Measurements from ENCODE around the gene KCNMA1.

KCNMA1 gene

DNA sequence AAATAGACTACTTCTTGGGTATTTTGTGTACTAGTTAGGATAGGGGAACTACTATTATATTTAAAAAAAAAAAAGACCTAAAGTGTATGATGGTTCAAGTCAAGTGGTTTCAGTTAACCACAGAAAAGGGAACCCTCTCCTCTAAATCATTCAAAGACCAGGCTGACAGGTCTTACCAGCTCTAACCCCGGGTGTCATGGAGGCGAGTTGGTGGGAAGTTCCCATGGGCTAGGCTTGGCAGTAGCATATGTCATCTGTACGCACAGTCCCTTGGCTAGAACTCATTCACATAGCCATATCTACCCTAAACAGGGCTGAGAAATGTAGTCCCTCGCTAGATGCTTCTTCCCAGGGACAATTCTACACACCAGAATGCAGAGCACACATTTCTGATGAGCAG, 37.7 kb upstream of the KCNMA1 start:
- Histone ChIP-seq H3K9ac (ENCODE audit: low read length) (no peak overlapping the region), H3K27ac (ENCODE audit: low read length) (no peak overlapping the region), H3K36me3 (ENCODE audit: control insufficient read depth, low read depth, low read length) (no peaks in the 10 kb centered on the region)

DNA sequence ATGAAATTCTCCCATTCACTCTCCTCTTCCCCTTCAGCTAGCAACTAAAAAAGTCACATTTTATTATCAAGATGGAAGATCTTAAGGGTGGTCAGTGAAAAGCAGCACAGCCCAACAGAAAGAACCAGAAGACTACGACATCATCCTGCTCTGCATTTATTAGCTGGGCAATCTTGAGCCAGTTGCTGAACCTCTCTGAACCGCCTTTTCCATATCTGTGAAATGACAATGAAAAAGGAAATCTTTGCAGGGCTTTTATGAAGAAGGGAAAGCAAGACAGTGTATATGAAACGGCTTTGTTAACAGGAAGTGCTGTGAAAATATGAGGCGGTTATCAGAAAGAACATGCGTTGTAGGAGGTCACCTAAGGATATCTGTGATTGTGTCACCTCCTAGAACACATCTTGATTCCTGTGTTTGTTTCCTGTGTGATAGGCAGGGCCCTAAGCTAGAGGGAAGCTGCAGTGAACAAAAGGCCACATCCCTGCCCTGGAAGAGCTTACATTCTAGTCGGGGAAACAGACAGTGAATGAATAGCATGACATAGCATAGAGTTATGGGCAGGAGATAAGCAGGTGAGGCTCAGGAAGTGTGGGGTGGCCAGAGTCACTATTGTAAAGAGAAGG, 36.0 kb upstream of the KCNMA1 start:
- Histone ChIP-seq H3K4me3 (ENCODE audit: low read length) (no peak overlapping the region), H3K27me3 (ENCODE audit: control insufficient read depth, insufficient read depth, low read length) (no peaks in the 10 kb centered on the region), H3K4me1 (ENCODE audit: control insufficient read depth, low read depth, low read length) (no peaks in the 10 kb centered on the region), H3K27ac (ENCODE audit: low read length) (no peak overlapping the region), H3K9ac (ENCODE audit: low read length) (no peak overlapping the region), H3K36me3 (ENCODE audit: control insufficient read depth, low read depth, low read length) (no peaks in the 10 kb centered on the region), H3K9me3 (ENCODE audit: control insufficient read depth, low read depth, low read length) (no peaks in the 10 kb centered on the region)

More for the DNA sequence above, 37.7 kb upstream of the KCNMA1 start:
- H3K4me3 ChIP-seq (ENCODE audit: low read length) = no peak overlapping the region
- no peaks in the 10 kb centered on the region for H3K27me3 ChIP-seq (ENCODE audit: control insufficient read depth, insufficient read depth, low read length)
- H3K9me3 ChIP-seq (ENCODE audit: control insufficient read depth, low read depth, low read length) = no peaks in the 10 kb centered on the region
- no peaks in the 10 kb centered on the region for H3K4me1 ChIP-seq (ENCODE audit: control insufficient read depth, low read depth, low read length)

DNA sequence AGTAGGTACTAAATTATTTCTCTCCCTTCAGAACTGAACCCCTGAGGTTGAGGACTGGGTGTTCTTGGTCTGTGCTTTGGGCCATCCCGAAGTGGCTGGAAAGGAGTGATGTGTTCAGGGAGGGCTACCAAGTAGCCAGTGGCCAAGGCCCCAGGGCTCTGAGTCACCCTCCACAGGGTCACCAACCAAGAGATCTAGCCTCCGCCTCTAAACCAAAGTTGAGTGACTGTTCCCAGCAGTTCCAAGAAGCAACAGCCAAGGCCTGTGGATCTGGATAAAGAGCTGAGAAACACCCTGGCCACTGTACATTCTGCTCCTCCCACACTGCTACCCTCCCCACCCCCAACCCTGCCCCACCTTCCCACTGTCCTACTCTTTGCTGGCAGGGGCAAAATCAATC, 35.5 kb upstream of the KCNMA1 start:
- Histone ChIP-seq H3K36me3 (ENCODE audit: control insufficient read depth, low read depth, low read length) (no peaks in the 10 kb centered on the region), H3K27ac (ENCODE audit: low read length) (no peak overlapping the region), H3K27me3 (ENCODE audit: control insufficient read depth, insufficient read depth, low read length) (no peaks in the 10 kb centered on the region), H3K4me3 (ENCODE audit: low read length) (no peak overlapping the region), H3K9me3 (ENCODE audit: control insufficient read depth, low read depth, low read length) (no peaks in the 10 kb centered on the region), H3K9ac (ENCODE audit: low read length) (no peak overlapping the region), H3K4me1 (ENCODE audit: control insufficient read depth, low read depth, low read length) (no peaks in the 10 kb centered on the region)

DNA sequence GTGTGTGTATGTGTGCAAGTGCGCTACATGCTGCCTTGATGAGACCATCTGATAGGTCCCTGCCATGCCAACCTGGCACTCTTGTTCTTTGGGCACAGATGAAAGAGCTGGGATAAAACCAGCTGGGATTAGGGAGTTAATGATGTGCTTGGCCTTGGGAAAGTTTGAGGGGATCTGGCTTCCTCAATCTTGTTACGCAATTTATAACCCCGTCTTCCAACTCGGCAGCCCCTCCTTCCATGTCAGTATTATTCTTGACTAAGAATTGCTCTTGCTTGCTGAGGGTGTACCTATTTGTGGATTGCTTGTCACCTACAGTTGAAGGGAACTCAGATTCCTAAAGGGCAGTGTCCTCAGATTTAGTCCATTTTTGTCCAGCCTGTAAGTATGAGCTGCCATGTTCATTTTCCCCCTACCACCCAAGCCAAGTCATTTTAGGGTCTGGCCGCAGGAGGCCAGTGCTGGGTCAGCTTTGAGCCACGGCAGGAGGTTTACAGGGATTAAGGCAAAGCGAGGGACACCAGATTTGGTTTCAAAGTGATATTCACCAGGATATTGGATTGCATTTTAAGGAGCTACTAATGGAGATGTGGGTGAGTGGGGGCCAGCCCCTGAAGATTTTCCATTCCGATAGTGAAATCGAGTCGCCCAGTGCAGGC, 34.1 kb upstream of the KCNMA1 start:
- Histone ChIP-seq H3K4me1 (ENCODE audit: control insufficient read depth, low read depth, low read length) (no peaks in the 10 kb centered on the region), H3K27me3 (ENCODE audit: control insufficient read depth, insufficient read depth, low read length) (no peaks in the 10 kb centered on the region), H3K9me3 (ENCODE audit: control insufficient read depth, low read depth, low read length) (no peaks in the 10 kb centered on the region), H3K9ac (ENCODE audit: low read length) (no peak overlapping the region), H3K4me3 (ENCODE audit: low read length) (no peak overlapping the region), H3K36me3 (ENCODE audit: control insufficient read depth, low read depth, low read length) (no peaks in the 10 kb centered on the region), H3K27ac (ENCODE audit: low read length) (no peak overlapping the region)

DNA sequence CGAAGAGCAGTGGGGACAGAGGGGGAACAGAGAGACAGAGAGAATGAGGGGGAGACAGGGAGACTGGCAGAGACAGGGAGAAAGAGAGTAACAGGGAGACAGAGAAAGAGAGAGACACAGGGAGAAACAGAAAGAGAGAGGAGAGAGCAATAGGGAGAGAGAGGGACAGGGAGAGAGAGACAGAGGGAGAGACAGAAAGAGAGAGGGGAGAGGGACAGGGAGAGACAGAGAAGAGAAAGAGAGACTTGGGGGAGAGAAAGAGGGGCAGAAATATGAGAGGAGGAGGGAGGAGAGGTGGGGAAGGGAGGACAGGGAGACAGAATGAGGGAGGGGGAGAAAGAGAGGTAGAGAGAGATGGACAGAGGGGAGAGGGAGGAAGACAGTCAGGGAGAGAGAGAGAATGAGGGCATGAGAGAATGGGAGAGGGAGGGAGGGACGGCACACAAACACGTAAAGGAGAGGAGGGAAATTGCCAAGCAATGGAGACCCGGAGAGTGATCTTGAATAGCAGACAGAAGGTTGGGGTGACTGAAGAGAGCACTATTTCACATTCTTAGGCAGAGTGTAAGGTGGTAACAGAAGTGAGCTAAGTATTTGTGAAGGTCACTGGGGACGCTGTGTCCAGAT, 33.3 kb upstream of the KCNMA1 start:
- Histone ChIP-seq H3K9me3 (ENCODE audit: control insufficient read depth, low read depth, low read length) (no peaks in the 10 kb centered on the region), H3K4me1 (ENCODE audit: control insufficient read depth, low read depth, low read length) (no peaks in the 10 kb centered on the region), H3K4me3 (ENCODE audit: low read length) (no peak overlapping the region), H3K27ac (ENCODE audit: low read length) (no peak overlapping the region), H3K27me3 (ENCODE audit: control insufficient read depth, insufficient read depth, low read length) (no peaks in the 10 kb centered on the region), H3K36me3 (ENCODE audit: control insufficient read depth, low read depth, low read length) (no peaks in the 10 kb centered on the region), H3K9ac (ENCODE audit: low read length) (no peak overlapping the region)

DNA sequence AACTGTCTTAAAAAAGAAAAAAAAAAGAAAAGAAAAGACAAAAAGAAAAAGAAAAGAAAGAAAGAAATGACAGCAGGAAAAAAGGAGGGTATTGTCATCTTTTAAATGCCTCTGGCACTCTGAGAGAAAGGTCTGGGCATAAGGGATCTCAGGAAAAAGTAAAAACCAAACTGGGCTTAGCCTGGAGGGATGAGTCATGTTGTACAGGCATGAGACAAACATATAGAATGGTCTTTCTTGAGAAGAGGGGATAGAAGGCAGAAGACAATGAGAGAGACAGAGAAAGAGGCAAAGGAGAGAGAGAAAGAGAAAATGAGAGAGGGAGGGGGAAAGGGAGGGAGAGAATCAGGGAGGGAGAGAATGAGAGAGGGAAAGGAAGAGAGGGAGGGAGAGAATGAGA, 32.3 kb upstream of the KCNMA1 start:
- H3K9me3 ChIP-seq (ENCODE audit: control insufficient read depth, low read depth, low read length) = no peaks in the 10 kb centered on the region
- H3K9ac ChIP-seq (ENCODE audit: low read length) = no peak overlapping the region
- no peaks in the 10 kb centered on the region for H3K36me3 ChIP-seq (ENCODE audit: control insufficient read depth, low read depth, low read length)
- no peak overlapping the region for H3K27ac ChIP-seq (ENCODE audit: low read length)
- H3K27me3 ChIP-seq (ENCODE audit: control insufficient read depth, insufficient read depth, low read length) = no peaks in the 10 kb centered on the region
- H3K4me3 ChIP-seq (ENCODE audit: low read length) = no peak overlapping the region
- no peaks in the 10 kb centered on the region for H3K4me1 ChIP-seq (ENCODE audit: control insufficient read depth, low read depth, low read length)

DNA sequence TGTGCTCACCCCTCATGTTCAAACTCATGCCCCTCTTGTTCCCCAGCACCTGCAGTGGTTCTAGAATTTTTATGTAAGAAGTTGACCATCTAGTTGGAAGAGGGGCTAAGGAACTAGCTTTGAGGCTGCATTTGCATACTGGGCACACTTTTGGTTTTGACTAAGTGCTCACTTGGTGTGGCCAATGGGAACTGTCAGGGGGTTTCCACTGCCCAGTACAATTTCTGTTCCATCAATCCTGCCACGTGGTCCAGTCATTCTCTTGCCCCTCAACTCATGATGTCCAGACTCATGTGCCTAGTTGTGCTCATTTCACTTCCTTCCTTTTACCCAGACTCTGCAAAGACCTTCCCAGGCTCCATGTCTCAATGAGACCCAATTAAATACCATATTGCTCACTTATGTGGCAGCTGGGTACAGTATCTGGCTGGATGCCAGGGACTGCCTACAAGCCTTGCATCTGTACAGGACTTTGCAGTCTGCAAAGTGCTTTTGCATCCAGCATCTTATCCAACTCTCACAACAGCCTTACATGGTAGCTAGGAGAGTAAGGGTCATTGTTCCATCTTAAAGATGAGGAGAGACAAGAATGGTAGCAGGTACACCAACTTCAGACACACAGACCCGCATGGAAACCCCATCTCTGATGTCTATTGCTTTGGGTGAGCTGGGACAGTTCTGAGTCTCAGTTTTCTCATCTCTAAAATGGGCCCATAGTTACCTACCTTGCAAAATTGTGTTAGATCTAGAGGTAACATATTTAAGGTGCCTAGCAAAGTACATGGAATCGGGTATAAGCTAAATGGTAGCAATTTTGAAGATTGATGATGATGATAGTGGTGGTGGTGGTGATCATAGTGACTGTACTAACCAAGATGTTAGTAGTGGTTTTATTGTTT, 30.1 kb upstream of the KCNMA1 start:
- Histone ChIP-seq H3K4me3 (ENCODE audit: low read length) (no peak overlapping the region), H3K27me3 (ENCODE audit: control insufficient read depth, insufficient read depth, low read length) (no peaks in the 10 kb centered on the region), H3K36me3 (ENCODE audit: control insufficient read depth, low read depth, low read length) (no peaks in the 10 kb centered on the region), H3K27ac (ENCODE audit: low read length) (no peak overlapping the region), H3K9ac (ENCODE audit: low read length) (no peak overlapping the region), H3K9me3 (ENCODE audit: control insufficient read depth, low read depth, low read length) (no peaks in the 10 kb centered on the region), H3K4me1 (ENCODE audit: control insufficient read depth, low read depth, low read length) (no peaks in the 10 kb centered on the region)

DNA sequence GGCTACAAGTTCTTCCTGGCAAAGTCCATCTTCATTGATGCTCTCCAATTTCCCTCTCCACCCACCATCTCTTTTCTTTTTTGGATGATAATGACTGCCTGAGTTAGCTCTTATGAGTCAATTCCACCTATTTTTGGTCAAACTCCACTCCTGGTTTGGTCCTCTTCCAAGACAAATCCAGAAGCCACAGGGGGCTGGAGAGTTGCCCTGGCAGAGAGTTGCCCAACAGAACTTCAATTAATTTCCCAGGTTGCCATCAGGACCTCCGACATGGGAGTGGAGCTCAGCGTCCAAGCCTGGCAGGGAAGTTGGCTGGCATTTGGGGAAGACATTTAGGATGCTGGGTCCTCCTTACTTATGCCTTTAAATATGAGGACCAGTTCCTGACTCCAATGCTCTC, 29.2 kb upstream of the KCNMA1 start:
- H3K9me3 ChIP-seq (ENCODE audit: control insufficient read depth, low read depth, low read length) = no peaks in the 10 kb centered on the region
- H3K9ac ChIP-seq (ENCODE audit: low read length) = no peak overlapping the region
- H3K27me3 ChIP-seq (ENCODE audit: control insufficient read depth, insufficient read depth, low read length) = no peaks in the 10 kb centered on the region
- H3K4me1 ChIP-seq (ENCODE audit: control insufficient read depth, low read depth, low read length) = no peaks in the 10 kb centered on the region
- no peak overlapping the region for H3K4me3 ChIP-seq (ENCODE audit: low read length)
- H3K36me3 ChIP-seq (ENCODE audit: control insufficient read depth, low read depth, low read length) = no peaks in the 10 kb centered on the region
- no peak overlapping the region for H3K27ac ChIP-seq (ENCODE audit: low read length)

DNA sequence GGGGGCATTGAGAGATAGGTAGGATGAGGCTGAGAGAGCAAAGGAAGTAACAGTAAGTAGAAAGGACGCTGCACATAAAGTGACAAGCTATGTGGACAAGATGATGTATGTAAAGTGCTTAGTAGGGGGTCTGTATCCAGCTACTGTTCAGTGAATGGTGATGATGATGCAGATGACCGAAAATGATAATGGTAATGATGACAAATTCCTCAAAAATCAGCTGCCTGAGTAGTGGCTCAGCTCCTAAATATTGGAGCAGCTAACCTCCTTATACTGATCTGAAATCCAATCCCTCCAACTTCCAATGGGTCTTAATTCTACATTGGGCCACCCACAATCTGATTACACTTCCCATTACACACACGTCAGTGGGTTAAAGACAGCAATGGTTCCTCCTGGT, 27.1 kb upstream of the KCNMA1 start:
- no peaks in the 10 kb centered on the region for H3K27me3 ChIP-seq (ENCODE audit: control insufficient read depth, insufficient read depth, low read length)
- H3K9me3 ChIP-seq (ENCODE audit: control insufficient read depth, low read depth, low read length) = no peaks in the 10 kb centered on the region
- no peak overlapping the region for H3K4me3 ChIP-seq (ENCODE audit: low read length)
- no peaks in the 10 kb centered on the region for H3K36me3 ChIP-seq (ENCODE audit: control insufficient read depth, low read depth, low read length)
- no peak overlapping the region for H3K9ac ChIP-seq (ENCODE audit: low read length)
- no peaks in the 10 kb centered on the region for H3K4me1 ChIP-seq (ENCODE audit: control insufficient read depth, low read depth, low read length)
- no peak overlapping the region for H3K27ac ChIP-seq (ENCODE audit: low read length)

DNA sequence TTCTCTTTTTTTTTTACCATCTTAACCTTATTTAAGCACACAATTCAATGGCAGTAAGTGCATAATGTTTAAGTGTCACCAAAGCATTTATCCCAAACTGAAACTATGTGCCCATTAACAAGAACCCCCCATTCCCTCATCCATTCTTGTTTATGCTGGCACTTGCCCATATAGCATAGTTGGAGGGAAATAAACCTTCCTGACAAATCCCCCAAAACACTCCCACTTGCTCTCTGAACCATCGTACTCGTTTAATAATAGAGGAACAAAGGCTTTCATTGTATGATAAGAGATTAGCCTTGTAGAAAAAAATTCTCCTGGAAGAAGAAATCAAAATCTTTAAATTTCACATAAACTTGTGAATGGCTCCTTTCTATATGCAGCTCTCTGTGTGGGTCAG, 26.4 kb upstream of the KCNMA1 start:
- Histone ChIP-seq H3K27me3 (ENCODE audit: control insufficient read depth, insufficient read depth, low read length) (no peaks in the 10 kb centered on the region), H3K36me3 (ENCODE audit: control insufficient read depth, low read depth, low read length) (no peaks in the 10 kb centered on the region), H3K27ac (ENCODE audit: low read length) (no peak overlapping the region), H3K9ac (ENCODE audit: low read length) (no peak overlapping the region), H3K4me1 (ENCODE audit: control insufficient read depth, low read depth, low read length) (no peaks in the 10 kb centered on the region), H3K9me3 (ENCODE audit: control insufficient read depth, low read depth, low read length) (no peaks in the 10 kb centered on the region), H3K4me3 (ENCODE audit: low read length) (no peak overlapping the region)

DNA sequence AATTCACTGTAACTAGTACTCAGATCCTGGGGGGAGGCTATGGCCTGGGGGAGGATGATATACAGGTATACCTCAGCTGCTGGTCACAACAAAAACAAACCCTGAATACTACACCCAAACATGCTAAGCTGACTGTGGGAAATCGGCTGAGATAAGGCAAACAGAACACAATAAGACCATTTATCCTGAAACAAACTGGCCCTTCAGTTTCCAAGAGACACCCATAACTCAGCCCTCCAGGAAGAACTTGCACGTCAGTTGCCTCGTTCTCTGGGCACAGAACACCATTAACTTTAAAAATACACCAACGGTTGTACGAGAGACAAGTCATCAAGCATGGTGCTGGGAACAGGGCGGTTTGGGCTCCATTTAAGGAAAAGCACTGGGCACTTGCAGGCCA, 24.1 kb upstream of the KCNMA1 start:
- no peak overlapping the region for H3K27ac ChIP-seq (ENCODE audit: low read length)
- H3K4me3 ChIP-seq (ENCODE audit: low read length) = no peak overlapping the region
- H3K27me3 ChIP-seq (ENCODE audit: control insufficient read depth, insufficient read depth, low read length) = no peaks in the 10 kb centered on the region
- no peaks in the 10 kb centered on the region for H3K36me3 ChIP-seq (ENCODE audit: control insufficient read depth, low read depth, low read length)
- H3K9ac ChIP-seq (ENCODE audit: low read length) = no peak overlapping the region
- no peaks in the 10 kb centered on the region for H3K9me3 ChIP-seq (ENCODE audit: control insufficient read depth, low read depth, low read length)
- no peaks in the 10 kb centered on the region for H3K4me1 ChIP-seq (ENCODE audit: control insufficient read depth, low read depth, low read length)

All from iPS-18a (cell line).